HL-60/S4 treated with retinoic acid at 250 ng/mL for 4 days and 3 days (cell line): Measurements from ENCODE around the gene CNIH3.

Source experiments
- in situ Hi-C: fragments of 300-500 bp; cut with MboI; formaldehyde crosslinking; loops from 2 replicates; pipeline ENCODE4 v1.7.0; 2022; ENCODE audit warnings: low sequenced_read_pairs

The CNIH3 gene

DNA sequence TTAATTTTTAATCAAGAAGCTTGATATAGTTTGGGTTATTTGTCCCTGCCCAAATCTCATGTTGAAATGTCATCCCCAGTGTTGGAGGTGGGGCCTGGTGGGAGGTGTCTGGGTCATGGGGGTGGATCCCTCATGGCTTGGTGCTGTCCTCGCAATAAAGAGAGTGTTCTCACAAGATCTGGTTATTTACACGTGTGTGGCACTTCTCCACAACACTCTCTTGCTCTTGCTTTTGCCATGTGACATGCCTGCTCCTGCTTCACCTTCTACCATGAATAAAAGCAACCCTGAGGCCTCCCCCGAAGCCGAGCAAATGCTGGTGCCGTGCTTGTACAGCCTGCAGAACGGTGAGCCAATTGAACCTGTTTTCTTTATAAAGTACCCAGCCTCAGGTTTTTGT lies 2.6 kb upstream of the CNIH3 start:
- in situ Hi-C loops: no loop called here

GRCh38 chr1:224616756-224617409 lies 766 bp downstream of the CNIH3 start:
- in situ Hi-C loops: no loop called here

DNA sequence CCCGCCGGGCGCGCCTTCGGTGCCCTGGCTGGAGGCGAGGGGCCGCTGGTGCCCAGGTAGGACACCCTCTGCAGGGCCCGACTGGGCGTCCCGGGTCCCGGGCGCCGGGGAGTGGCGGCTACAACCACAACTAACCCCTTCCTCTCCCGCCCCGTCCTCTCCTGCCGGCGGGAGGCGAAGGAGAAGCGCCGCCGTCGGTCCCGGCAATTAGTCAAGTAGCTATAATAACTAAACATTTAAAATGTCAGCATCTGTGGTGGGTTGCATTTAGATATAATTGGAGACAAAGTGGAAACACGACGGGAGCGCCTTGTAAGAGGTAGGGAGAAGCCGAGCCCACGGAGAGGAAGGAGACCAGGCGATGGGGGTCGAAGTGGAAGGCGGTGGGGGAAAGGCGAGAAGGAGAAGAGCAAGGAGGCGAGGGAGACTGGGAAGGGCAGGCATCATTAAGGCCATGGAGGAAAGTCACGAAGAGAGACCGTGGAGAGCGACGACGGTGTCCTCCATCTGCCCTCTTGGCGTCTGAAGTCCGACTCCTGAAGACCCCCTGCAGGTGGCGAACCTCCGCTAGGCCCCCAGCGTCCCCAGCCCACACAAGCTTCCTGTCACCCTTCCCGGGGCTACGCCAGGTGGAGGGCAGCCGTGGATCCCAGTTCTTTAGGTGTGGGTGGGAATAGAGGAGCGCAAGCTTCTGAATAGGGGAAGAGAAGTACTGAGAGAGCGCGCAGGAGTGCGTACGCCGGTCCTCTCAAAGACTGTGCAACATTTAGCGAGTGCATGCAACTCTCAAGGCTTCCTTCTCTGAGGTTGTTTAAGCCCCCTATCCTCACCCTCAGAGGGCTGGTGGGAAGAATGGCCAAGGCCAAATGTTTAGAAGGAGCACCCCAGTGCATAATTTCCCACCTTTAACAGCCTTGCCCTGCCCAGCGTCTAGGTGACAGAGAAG lies 1.6 kb downstream of the CNIH3 start:
- in situ Hi-C loops: no loop called here

DNA sequence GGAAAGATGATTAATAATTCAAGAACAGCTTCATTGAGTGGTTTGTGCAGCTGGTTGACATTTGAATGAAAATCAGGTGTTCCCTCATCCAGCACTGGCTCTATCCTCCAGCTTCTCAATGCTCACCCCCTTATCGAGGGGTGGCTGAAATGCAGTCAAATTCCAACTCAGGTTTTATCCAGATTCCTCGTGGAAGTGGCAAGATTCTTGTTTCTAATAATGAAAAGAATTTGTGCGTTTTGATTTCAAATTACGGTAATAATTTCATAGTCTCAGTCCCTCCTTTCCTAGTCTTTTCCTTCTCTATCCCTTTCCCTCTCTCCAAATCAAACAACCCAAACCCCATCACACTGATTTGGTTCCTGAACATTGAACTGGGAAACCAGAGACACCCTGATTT lies 3.1 kb downstream of the CNIH3 start:
- in situ Hi-C loops: no loop called here

DNA sequence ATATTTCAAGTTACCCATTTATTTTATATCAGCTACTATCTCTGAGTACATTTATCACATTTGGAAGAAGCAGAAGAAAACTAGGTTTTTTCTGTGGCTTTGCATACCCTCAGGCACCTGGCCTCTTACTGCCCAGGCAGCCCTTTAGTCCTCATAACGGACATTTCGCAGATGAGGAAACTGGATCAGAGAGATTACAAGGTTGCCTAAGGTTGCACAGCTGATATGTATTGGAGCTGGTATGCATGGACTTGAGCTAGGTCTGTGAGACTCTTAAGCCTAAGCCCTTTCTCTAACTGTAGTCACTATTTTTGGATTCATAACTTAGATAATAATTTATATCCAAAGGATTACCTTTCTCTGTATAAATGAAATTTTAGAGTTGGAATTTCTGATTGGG lies 4.0 kb downstream of the CNIH3 start:
- in situ Hi-C loops: no loop called here

- in situ Hi-C loops: no loop called here
Observed at GRCh38 chr1:224621813-224622682, 5.9 kb downstream of the CNIH3 start.

GRCh38 chr1:224622831-224623230 lies 6.7 kb downstream of the CNIH3 start:
- in situ Hi-C loops: no loop called here

DNA sequence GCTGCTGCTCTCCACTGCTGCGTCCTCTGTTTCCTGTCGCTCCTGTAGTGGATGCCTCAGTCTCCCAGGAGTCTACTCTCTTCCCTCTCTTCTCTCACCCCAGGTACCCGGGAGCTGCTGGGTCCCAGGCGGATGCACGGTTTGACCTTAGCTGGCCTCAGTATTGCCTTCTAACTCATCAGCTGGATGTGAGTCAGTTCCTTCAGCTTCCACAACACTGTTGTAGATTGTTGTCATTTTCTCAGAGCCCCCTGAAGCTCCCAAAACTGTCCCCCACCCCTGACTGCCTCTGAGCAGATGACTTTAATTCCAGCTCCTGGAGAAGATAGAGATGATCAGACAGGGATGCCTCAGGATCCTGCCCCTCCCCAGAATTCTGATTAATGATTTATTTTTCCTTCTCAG lies 7.2 kb downstream of the CNIH3 start:
- in situ Hi-C loops: no loop called here

GRCh38 chr1:224623743-224624333 lies 7.7 kb downstream of the CNIH3 start:
- in situ Hi-C loops: no loop called here

DNA sequence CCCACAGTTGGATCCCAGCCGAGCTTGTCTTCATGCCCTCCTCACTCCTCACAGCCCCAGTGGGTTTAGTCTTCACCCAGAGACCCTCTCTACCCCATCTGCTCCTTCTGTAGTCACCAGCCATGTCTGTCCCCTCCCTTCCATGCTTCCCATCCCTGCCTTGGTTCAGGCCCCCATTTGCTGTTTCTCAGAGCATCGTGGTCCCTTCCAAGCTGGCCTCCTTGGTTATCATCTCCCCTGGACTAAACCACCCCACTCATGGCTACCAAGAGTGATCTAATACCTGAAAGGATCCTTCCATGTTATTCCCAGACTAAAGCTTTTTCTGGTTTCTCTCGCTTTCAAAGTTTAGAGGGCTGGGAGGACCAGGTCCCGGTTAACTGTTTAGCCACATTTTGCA lies 8.3 kb downstream of the CNIH3 start:
- in situ Hi-C loops: no loop called here

- in situ Hi-C loops: no loop called here
Observed at GRCh38 chr1:224626042-224626441, 9.9 kb downstream of the CNIH3 start.

- in situ Hi-C loops: no loop called here
Observed at GRCh38 chr1:224629965-224630364, 13.8 kb downstream of the CNIH3 start.

- in situ Hi-C loops: no loop called here
Observed at GRCh38 chr1:224631462-224632115, 15.5 kb downstream of the CNIH3 start.

DNA sequence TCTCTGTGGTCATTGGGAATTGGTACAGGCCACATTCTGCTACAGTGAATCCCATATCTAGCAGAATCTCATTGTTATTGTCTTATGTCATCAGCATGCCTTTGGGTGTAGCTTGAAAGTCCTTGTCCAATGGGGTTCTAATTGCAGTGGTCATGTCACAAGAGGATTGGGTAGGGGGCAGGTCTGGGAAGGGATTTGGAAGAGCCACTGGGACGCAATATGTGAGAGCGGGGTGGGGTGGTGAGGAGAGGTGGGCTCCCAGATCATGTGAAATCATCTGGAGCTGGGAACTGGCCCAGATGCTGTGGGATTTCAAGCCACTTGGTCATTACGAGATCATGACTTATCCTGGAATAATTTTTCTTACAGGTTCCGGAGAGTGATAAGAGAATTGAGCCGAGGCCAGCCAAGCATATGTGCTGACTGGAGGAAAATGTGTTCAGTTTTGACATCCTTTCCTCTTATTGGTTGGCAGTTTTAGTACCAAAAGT lies 16.3 kb downstream of the CNIH3 start:
- in situ Hi-C loops: no loop called here

DNA sequence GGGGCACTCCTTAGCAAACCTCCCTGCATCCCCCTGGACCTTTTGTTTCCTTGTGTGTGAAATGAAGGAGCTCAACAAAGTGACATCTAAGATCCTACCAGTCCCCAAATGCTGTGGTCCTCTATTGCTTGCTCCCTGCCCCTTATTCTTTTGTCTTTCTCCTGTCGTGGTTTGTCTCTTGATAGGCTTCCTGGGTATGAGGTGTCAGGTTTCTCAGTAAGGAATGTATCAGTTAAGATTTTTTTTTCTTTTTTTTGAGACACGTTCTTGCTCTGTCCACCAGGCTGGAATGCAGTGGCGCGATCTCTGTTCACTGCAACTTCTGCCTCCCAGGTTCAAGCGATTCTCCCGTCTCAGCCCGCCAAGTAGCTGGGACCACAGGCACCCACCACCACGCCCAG lies 16.8 kb downstream of the CNIH3 start:
- in situ Hi-C loops: no loop called here

DNA sequence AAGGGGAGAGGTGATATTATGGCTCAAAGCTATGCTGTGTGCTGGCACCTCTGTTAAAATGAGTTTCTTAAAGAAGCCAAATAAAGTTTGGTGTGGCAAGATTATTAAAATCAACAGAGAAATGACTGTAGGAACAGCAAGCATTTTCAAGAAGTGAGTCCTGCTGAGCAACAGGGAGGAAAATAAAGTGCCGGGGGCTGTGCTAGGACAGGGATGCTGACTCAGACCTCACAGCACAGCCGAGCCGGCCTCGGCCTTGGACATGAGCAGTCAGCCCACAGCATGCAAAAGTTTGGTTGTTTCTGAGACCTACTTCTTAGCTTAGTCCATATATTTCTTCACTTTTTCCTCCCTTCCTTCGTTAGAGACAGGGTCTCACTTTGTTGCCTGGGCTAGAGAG lies 19.2 kb downstream of the CNIH3 start:
- in situ Hi-C loops: no loop called here

DNA sequence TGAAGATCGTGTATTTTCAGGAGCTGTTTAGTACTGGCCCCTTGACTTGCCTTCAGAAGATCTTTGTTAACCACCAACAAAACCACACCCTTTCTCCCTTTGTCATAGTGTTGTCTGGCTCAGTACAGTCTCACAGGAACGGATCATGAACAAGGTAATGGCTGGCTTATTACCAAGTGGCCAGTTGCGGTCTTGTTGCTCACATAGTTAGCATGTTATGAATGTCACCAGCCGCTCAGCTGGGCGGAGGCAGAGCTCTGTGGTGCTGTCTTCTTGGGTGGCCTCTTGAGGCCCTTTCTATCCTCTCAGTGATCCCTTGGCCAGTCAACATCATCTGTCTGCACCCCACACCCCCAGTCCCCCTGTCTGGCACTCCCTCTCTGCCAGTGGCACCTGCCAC lies 21.4 kb downstream of the CNIH3 start:
- in situ Hi-C loops: no loop called here

- in situ Hi-C loops: no loop called here
Observed at GRCh38 chr1:224637936-224638335, 21.8 kb downstream of the CNIH3 start.

GRCh38 chr1:224639426-224639975 lies 23.4 kb downstream of the CNIH3 start:
- in situ Hi-C loops: no loop called here

GRCh38 chr1:224640018-224640417 lies 23.9 kb downstream of the CNIH3 start:
- in situ Hi-C loops: no loop called here
